GM21390 (cell line): Measurements from ENCODE around the gene MTA3.
"Not testable (repeated sequence)": the region's sequence is repeated elsewhere in the genome, so short reads cannot be mapped to it uniquely, and the experiment has no call there.

Experiments used
- ATAC-seq: cut with Tn5 transposase; IDR thresholded peaks from one replicate; pipeline ENCODE4 v1.9.1; 2021; ENCODE audit not compliant: unreplicated experiment

Gene MTA3

GRCh38 chr2:42606166-42606565 lies 37.7 kb downstream of the MTA3 start:
- ATAC-seq, result not testable (repeated sequence)

- ATAC-seq, result no peak
Measured at GRCh38 chr2:42607101-42607637, 38.7 kb downstream of the MTA3 start.

GRCh38 chr2:42613281-42614064 lies 45.0 kb downstream of the MTA3 start:
- ATAC-seq, result no peak

- ATAC-seq, result no peak
Measured at GRCh38 chr2:42614838-42615237, 46.4 kb downstream of the MTA3 start.

- ATAC-seq, result no peak
Measured at GRCh38 chr2:42618116-42618515, 49.7 kb downstream of the MTA3 start.

- no peak for ATAC-seq
Measured at GRCh38 chr2:42618972-42619371, 50.5 kb downstream of the MTA3 start.

GRCh38 chr2:42621626-42622025 lies 53.2 kb downstream of the MTA3 start:
- not testable (repeated sequence) for ATAC-seq

GRCh38 chr2:42622943-42623676 lies 54.7 kb downstream of the MTA3 start:
- ATAC-seq, result no peak

GRCh38 chr2:42624047-42624446 lies 55.6 kb downstream of the MTA3 start:
- ATAC-seq, result no peak

GRCh38 chr2:42628024-42628423 lies 59.6 kb downstream of the MTA3 start:
- not testable (repeated sequence) for ATAC-seq

GRCh38 chr2:42636934-42637333 lies 68.5 kb downstream of the MTA3 start:
- no peak for ATAC-seq

- ATAC-seq, result no peak
Measured at GRCh38 chr2:42638080-42638784, 69.8 kb downstream of the MTA3 start.

- ATAC-seq, result no peak
Measured at GRCh38 chr2:42639340-42640077, 71.1 kb downstream of the MTA3 start.

- ATAC-seq, result no peak
Measured at GRCh38 chr2:42640261-42640660, 71.8 kb downstream of the MTA3 start.

- ATAC-seq, result not testable (repeated sequence)
Measured at GRCh38 chr2:42642371-42642770, 73.9 kb downstream of the MTA3 start.

GRCh38 chr2:42645551-42645950 lies 77.1 kb downstream of the MTA3 start:
- ATAC-seq, result no peak

- no peak for ATAC-seq
Measured at GRCh38 chr2:42648796-42649195, 80.4 kb downstream of the MTA3 start.

GRCh38 chr2:42651057-42651456 lies 82.6 kb downstream of the MTA3 start:
- ATAC-seq, result no peak

GRCh38 chr2:42652086-42652485 lies 83.7 kb downstream of the MTA3 start:
- no peak for ATAC-seq

- ATAC-seq, result no peak
Measured at GRCh38 chr2:42653039-42653438, 84.6 kb downstream of the MTA3 start.
